Peyer's patch (tissue), 4 donors: Measurements from ENCODE around the gene MRPS2.

Experiments used
- POLR2A ChIP-seq, 2 donors: fragments of 450-650 bp; IDR thresholded peaks; one replicate each; pipeline ENCODE4 v1.5.1; 2017; ENCODE audit warnings: antibody characterized with exemption in 2 of 2, mild to moderate bottlenecking in 2 of 2, moderate library complexity in 2 of 2
- TF ChIP-seq, protein P1 (sequence below), 6 experiments: fragments of 450-650 bp in 4 of 6; fragments of 200-600 bp in 2 of 6; sonication (generic) in 1 of 6; IDR thresholded peaks; one replicate each; pipeline ENCODE4 v1.5.1; 2017 to 2019; ENCODE audit warnings: antibody characterized with exemption in 6 of 6, mild to moderate bottlenecking in 3 of 6, moderate library complexity in 1 of 6

DNA sequence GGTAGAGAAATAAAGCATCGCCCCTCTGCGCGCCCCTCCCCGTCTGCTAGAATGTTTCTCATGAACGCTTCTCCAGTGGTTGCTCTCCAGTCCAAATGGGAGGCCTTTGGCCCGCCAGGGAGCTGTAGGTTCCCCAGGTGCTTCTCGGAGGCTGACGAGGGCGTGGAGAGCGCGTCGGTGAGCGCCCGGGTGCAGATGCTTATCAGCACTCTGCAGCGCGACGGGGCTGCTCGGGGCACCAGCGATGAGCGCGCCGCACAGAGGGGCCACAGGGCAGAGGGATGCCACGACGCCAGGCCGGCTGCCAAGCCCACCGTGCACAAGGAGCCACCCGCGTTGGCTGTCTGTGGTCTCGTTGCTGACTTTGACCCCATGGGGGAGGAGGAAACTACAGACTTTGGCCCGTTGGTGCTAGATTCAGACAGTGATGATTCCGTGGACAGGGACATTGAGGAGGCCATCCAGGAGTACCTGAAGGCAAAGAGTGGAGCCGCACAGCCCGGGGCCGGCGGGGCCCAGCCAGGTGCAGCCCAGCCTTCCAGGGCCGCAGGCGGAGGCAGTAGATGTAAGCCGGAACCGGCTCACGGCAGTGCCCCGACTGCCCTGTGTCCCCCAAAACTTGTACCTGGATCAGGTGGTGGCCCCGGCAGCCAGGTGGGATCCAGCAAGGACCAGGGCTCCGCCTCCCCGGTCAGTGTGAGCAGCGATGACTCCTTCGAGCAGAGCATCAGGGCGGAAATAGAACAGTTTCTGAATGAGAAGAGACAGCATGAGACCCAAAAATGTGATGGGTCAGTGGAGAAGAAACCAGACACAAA is 15.8 kb upstream of the MRPS2 start:
- TF ChIP-seq, protein P1, sequence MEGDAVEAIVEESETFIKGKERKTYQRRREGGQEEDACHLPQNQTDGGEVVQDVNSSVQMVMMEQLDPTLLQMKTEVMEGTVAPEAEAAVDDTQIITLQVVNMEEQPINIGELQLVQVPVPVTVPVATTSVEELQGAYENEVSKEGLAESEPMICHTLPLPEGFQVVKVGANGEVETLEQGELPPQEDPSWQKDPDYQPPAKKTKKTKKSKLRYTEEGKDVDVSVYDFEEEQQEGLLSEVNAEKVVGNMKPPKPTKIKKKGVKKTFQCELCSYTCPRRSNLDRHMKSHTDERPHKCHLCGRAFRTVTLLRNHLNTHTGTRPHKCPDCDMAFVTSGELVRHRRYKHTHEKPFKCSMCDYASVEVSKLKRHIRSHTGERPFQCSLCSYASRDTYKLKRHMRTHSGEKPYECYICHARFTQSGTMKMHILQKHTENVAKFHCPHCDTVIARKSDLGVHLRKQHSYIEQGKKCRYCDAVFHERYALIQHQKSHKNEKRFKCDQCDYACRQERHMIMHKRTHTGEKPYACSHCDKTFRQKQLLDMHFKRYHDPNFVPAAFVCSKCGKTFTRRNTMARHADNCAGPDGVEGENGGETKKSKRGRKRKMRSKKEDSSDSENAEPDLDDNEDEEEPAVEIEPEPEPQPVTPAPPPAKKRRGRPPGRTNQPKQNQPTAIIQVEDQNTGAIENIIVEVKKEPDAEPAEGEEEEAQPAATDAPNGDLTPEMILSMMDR (IDR thresholded peaks at IDR 0.05), result no peak
- TF ChIP-seq POLR2A (IDR thresholded peaks at IDR 0.05), result no peak
